ENCODE measurements around the gene SHROOM2.
"Not testable (repeated sequence)": the region's sequence is repeated elsewhere in the genome, so short reads cannot be mapped to it uniquely, and the experiment has no call there.

The SHROOM2 gene

DNA sequence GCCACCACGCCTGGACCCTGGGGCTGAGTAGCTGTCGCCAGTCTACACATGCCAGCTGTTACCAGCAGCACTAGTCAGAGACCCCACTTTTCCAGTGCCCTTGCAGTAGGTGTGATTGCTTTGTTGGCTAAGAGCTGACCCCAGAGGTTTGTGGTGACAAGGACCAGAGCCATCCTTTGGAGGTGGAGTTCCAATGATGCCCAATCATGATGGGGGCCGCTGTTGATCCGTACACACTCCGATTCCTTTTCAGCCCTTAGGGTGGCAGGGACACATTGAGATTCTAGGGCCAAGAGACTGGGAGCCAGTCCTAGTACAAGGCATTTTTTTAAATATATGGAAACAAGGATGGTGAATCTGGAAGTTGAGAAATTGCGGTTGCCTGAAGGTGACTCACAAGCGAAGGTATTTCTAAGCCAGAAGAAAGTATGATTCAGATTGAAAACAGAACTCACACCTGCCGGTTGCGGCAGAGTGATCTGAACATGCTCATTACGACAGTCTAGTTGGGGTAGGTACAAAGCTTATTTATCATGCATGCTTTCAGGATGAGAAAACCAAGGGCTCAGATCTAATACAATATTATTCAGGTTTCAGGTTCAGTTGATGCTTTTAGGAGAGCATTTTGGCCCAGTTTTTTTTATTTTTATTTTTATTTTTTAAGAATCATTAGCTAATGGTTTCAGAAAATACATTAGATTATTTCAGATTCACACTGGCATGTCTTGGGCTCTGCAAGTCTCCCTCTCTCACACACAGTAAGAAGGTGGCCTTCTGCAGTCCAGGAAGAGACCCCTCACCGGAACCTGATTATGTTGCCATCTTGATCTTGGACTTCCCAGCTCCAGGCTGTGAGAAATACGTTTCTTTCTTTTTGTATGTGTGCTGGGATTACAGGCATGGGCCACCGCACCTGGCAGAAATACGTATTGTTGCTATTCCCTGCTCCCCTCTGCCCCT lies 43.4 kb downstream of the SHROOM2 start:
- DNase-seq (ENCODE audit: low read depth in 3 of 3) = peak in 2 of 3 experiments; percentile 6 to 21

DNA sequence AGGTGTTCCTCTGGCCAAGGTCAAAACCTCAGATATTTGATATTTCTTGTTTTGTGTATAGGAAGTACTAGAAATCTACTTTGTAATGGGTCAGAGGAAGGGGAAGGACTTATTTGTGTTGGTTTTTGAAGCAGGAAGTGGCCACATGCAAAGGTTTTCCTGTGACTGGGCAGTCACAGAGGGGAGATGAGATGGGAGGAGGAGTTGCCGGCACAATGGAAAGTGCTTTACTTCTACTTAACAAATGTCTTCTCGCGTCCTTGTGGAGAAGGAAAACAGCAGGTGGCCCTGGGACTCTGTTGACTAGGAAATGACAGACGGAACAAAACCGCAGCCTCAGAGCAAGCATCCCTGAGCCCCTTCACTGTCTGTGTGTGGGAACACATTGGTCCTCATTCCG lies 46.6 kb downstream of the SHROOM2 start:
- DNase-seq (ENCODE audit: low read depth in 3 of 3) = no peak

DNA sequence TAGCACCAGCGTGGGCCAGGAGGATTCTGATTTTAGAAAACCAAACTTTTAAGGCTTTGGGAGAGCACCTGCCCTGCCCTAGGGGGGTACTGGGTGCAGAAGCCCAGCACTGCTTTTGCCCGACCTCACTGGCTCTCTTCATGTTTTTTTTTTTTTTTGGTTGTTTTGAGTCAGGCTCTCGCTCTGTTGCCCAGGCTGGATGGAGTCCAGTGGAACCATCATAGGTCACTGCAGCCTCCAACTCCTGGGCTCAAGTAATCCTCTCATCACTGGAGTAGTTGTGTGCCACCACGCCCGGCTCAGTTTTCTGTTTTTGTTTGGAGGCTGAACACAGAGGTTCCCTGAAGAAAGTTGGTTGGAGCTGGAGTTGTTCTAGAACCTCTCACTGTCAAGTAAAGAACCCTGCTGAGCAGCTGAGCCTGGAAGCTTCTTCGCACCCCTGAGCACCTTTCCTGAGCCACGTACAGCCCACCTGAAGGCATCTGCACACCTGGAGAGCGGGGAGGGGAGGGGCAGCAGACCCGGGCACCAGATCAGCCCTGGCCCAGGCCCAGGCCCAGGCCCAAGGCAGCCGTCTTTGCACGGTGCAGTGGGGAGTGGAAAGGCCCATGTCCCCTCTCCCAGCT lies 49.5 kb downstream of the SHROOM2 start:
- DNase-seq (ENCODE audit: low read depth in 3 of 3) = no peak

DNA sequence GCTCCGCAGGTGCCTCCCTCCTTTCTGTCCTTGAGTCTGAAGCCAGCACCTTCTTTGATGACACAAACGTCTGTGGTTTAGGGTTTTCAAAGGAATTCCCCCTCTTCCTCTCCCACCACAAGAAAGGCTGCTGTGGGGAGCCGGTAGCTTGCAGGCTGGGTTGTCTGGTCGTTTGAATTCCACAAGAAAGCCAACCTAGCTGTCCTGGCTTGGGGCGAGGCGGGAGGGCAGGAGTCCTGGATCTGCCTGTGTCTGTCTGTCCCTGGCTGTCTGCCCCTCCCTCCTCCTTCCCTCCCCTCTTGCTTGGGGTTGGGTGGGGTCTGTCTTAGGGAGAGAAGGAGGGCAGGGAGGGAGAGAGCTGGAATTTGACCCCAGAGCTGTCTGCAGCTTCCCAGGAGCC lies 56.3 kb downstream of the SHROOM2 start:
- DNase-seq (ENCODE audit: low read depth in 3 of 3) = no peak

- DNase-seq (ENCODE audit: low read depth in 3 of 3) = no peak
Measured at GRCh38 chrX:9844936-9845577, 58.8 kb downstream of the SHROOM2 start.

DNA sequence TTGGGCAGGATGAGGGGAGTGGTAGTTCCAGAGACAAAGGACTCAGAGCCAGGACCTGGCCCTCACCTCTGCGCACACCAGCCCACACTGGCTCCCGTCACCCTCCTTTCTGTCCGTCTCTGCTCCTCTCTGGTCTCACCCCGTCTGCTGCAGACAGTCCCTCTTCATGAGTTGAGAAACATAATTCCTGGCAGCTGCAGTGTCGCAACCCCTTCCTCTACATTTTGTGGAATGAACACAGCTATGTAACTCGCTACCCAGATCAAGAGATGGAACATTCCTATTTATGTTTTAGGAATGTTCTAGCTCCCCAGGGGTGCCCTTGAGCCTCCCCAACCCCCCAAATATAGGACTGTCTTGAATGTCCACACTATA lies 59.3 kb downstream of the SHROOM2 start:
- no peak for DNase-seq (ENCODE audit: low read depth in 3 of 3)

- DNase-seq (ENCODE audit: low read depth in 3 of 3) = no peak
Measured at GRCh38 chrX:9846631-9847030, 60.4 kb downstream of the SHROOM2 start.

DNA sequence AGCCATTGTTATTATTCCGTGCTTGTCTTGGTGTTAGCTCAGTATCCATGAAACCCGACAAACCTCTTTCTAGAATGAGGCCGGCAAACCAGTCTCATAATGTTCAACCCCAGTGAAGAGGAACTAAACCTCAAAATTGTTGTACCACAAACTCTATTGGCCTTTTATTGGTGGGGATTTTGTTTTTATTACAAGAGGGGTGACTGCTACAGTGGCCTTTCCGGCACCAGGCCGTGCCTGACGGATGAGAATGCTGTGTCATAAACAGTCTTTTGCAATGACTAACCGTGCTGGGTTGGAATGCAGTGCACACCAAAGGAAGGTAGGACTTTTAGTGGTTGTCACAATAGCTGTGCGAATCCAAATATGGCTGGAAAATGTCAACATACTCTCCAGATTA lies 60.8 kb downstream of the SHROOM2 start:
- no peak for DNase-seq (ENCODE audit: low read depth in 3 of 3)

- DNase-seq (ENCODE audit: low read depth in 3 of 3) = no peak
Measured at GRCh38 chrX:9848718-9849479, 62.7 kb downstream of the SHROOM2 start.

DNA sequence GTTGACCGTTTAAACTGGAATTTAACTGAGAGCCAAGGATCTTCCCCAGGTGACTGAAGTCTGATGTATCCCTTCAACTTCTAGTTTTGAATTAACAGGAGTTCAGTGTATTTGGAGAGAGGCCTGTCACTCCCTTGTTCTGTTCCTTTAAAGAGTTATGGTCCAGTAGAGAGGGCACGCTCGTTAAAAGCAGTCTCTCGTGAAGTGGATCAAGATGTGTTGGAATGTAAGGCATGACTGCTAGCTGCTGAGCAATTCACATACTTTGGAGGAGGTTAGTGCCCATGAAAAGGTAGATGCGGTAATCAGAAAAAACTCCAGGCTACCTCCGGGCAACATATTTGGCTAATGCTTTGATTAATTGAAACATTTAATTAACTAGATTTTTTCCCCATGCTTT lies 65.7 kb downstream of the SHROOM2 start:
- no peak for DNase-seq (ENCODE audit: low read depth in 3 of 3)

GRCh38 chrX:9853307-9853706 lies 67.1 kb downstream of the SHROOM2 start:
- no peak for DNase-seq (ENCODE audit: low read depth in 3 of 3)

- DNase-seq (ENCODE audit: low read depth in 3 of 3) = no peak
Measured at GRCh38 chrX:9855561-9856283, 69.5 kb downstream of the SHROOM2 start.

DNA sequence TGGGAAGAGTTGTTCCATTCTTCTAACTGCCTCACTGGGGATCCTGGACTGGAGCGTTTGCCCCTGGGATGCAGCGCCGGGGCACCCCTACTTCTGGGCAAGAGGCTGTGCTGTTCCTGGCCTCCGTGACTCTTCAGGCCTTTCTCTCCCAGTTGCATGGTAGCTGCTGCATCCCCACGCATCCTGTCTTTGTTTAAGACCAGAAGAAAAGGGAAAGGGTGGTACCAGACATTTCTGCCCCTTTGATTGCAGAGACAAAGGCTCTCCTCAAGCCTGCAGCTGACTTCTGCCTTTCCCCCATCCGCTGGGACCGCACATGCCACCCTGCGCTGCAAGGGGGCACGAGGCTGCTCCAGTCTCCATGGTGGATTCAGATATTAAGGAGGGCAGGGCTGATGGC lies 70.4 kb downstream of the SHROOM2 start:
- no peak for DNase-seq (ENCODE audit: low read depth in 3 of 3)

DNA sequence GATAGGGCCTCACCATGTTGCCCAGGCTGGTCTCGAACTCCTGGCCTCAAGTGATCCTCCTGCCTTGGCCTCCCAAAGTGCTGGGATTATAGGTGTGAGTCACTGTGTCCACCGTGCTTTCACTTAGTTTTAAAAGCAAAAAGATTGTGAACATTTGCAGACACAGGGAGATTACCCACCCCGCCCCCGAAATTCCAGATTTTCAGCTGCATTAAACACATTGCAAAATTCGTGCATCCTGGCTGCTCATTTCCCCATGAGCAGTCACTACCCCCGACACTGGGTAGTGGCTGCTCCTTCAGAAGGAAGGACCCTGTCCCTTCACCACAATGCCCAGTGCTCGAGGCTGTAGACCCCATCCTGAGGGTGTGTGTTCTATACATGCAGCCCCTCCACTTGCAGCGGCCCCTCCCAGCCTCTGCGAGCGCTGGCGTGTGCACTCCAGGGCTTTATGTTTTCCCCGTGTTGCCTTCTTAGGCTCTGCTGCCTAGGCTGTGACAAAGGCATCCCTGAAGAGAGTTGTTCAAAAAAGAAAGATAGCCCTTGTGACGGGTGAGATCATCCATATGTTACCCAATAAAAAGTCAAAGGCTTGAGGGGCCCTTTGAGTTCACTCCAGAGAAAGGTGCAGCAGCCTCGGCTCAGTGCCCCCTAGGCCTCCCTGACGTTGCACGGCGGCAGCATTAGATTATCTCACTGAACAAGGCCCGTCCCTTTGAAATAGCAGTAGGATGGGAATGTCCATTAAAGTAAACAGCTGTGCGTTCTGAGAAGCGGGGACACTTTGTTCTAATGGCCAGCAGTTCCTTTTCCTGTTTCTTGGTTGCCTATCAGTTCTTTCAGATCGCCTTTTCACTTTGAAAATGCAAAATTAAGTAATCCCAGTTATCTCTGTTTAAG lies 71.6 kb downstream of the SHROOM2 start:
- DNase-seq (ENCODE audit: low read depth in 3 of 3) = no peak

GRCh38 chrX:9858684-9859083 lies 72.5 kb downstream of the SHROOM2 start:
- DNase-seq (ENCODE audit: low read depth in 3 of 3) = not testable (repeated sequence)

DNA sequence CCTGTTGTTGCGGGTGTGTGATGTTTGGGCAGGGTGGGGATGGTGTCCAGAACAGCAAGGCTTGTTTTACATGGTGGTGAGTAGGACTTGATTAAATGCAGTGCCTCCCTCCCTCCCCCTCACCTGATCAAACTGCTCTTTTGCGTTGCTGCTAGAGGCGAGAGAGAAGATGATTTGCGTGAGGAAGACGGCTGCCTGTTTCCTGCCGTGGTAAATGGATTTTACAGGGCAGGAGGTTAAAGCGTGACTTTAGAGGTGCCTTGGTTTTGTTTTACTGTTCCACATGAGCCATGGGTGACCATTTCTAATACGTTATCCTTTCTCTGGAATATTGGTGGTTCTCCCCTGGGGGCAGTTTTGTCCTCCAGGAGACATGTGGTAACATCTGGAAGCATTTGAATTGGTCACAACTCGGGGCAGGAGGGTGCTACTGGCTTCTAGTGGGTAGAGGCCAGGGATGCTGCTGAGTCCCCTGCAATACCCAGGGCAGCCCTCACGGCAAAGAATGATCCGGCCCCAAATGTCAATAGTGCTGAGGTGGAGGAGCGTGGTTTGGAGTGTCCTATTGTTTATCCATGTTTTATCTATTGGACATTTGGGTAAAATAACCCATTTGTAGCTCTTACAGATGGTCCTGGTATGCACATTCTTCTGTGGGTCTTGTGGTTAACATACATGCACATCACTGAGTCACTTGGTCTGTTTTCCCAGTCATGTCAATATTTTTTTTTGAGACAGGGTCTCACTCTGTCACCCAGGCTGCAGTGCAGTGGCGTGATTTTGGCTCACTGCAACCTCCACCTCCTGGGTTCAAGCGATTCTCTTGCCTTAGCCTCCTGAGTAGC lies 73.7 kb downstream of the SHROOM2 start:
- DNase-seq (ENCODE audit: low read depth in 3 of 3) = no peak

GRCh38 chrX:9860826-9861225 lies 74.6 kb downstream of the SHROOM2 start:
- DNase-seq (ENCODE audit: low read depth in 3 of 3) = no peak

GRCh38 chrX:9861711-9862110 lies 75.5 kb downstream of the SHROOM2 start:
- no peak for DNase-seq (ENCODE audit: low read depth in 3 of 3)

DNA sequence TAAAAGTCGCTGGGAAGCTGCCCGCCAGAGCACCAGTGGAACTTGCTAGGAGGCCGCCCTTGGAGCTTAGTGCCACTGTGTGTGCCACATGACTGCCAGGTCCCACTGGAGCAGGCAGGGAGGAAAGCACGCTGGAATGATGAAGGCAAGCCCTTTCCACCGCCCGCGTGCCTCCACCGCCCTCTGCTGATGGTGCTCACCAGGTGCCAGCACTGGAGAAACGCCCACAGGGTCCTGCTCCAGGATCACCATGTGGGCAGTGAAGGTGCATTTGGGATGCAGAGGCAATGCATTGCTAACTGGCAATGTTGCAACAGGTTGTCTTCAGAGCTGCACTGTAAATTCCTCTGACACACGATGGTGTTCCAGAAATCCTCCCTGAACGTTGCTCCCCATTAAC lies 76.3 kb downstream of the SHROOM2 start:
- no peak for DNase-seq (ENCODE audit: low read depth in 3 of 3)

Data from stimulated activated CD4-positive, alpha-beta T cell treated with anti-CD3 and anti-CD28 coated beads, TNF-alpha, amount 100 ng/mL, for 24 hours (primary cell).